H9 (cell line): ENCODE measurements around the gene ITM2C. TPM values are rescaled to one million over a fixed set of nuclear protein-coding genes. Genes with fewer than 3 reads are reported as not detected.

Experiments used
- DNase-seq: peaks from one replicate; pipeline ENCODE4 v3.0.0-alpha.2; 2017
- H2AFZ ChIP-seq: one replicate; pipeline ENCODE4 v1.6.1; 2013; ENCODE audit warnings: mild to moderate bottlenecking, low read length, control low read depth, moderate library complexity
- H2AK5ac ChIP-seq: 2 replicates; pipeline ENCODE4 v1.6.1; 2013; ENCODE audit warnings: low read length, control low read depth, mixed read lengths; ENCODE audit not compliant: insufficient read length
- H2BK120ac ChIP-seq: one replicate; pipeline ENCODE4 v1.6.1; 2013; ENCODE audit warnings: low read depth, mild to moderate bottlenecking, low read length, control low read depth, inconsistent platforms; ENCODE audit not compliant: poor library complexity, severe bottlenecking
- H2BK12ac ChIP-seq: 2 replicates; pipeline ENCODE4 v1.6.1; 2013; ENCODE audit warnings: low read length, control low read depth, mixed read lengths, low read depth; ENCODE audit not compliant: insufficient read length
- H2BK15ac ChIP-seq: 2 replicates; pipeline ENCODE4 v1.6.1; 2013; ENCODE audit warnings: low read depth, low read length, control low read depth
- H2BK20ac ChIP-seq: one replicate; pipeline ENCODE4 v1.6.1; 2013; ENCODE audit warnings: low read depth, mild to moderate bottlenecking, low read length, control low read depth, inconsistent platforms; ENCODE audit not compliant: poor library complexity, severe bottlenecking
- H2BK5ac ChIP-seq: 2 replicates; pipeline ENCODE4 v1.6.1; 2013; ENCODE audit warnings: low read length, control low read depth, mixed read lengths; ENCODE audit not compliant: insufficient read length
- H3K14ac ChIP-seq: 2 replicates; pipeline ENCODE4 v1.6.1; 2013; ENCODE audit warnings: low read length, control low read depth; ENCODE audit not compliant: insufficient read depth
- H3K18ac ChIP-seq: 2 replicates; pipeline ENCODE4 v1.6.1; 2013; ENCODE audit warnings: low read depth, mild to moderate bottlenecking, mixed read lengths, low read length, control low read depth; ENCODE audit not compliant: insufficient read length
- H3K23ac ChIP-seq: 2 replicates; pipeline ENCODE4 v1.6.1; 2013; ENCODE audit warnings: low read length, control low read depth, mixed read lengths, low read depth; ENCODE audit not compliant: insufficient read length
- H3K23me2 ChIP-seq: 2 replicates; pipeline ENCODE4 v1.6.1; 2013; ENCODE audit warnings: low read depth, mild to moderate bottlenecking, mixed read lengths, low read length, control low read depth; ENCODE audit not compliant: insufficient read length, poor library complexity, severe bottlenecking
- H3K27ac ChIP-seq: 2 replicates; pipeline ENCODE4 v1.5.1; 2013; ENCODE audit warnings: low read length, control low read depth, mixed read lengths, low read depth; ENCODE audit not compliant: insufficient read length
- H3K27me3 ChIP-seq: 2 replicates; pipeline ENCODE4 v1.6.1; 2013; ENCODE audit warnings: low read length, control low read depth, inconsistent platforms; ENCODE audit not compliant: insufficient read depth
- H3K4ac ChIP-seq: 2 replicates; pipeline ENCODE4 v1.6.1; 2013; ENCODE audit warnings: low read depth, mild to moderate bottlenecking, control low read depth, inconsistent platforms, low read length, moderate library complexity
- H3K4me1 ChIP-seq: 2 replicates; pipeline ENCODE4 v1.6.1; 2013; ENCODE audit warnings: low read length, control low read depth, inconsistent platforms; ENCODE audit not compliant: insufficient read depth
- H3K4me2 ChIP-seq: 2 replicates; pipeline ENCODE4 v1.6.1; 2013; ENCODE audit warnings: low read length, control low read depth, mixed read lengths; ENCODE audit not compliant: insufficient read length, insufficient read depth
- H3K56ac ChIP-seq: 2 replicates; pipeline ENCODE4 v1.6.1; 2013; ENCODE audit warnings: low read depth, mild to moderate bottlenecking, mixed read lengths, low read length, control low read depth; ENCODE audit not compliant: insufficient read length
- H3K79me1 ChIP-seq: 2 replicates; pipeline ENCODE4 v1.6.1; 2013; ENCODE audit warnings: low read depth, mild to moderate bottlenecking, moderate library complexity, low read length, control low read depth, inconsistent platforms; ENCODE audit not compliant: insufficient read depth, poor library complexity, severe bottlenecking
- H3K79me2 ChIP-seq: 2 replicates; pipeline ENCODE4 v1.6.1; 2013; ENCODE audit warnings: low read length, control low read depth, inconsistent platforms; ENCODE audit not compliant: insufficient read depth
- H3K9ac ChIP-seq: 2 replicates; pipeline ENCODE4 v1.6.1; 2013; ENCODE audit warnings: low read length, control low read depth, mixed read lengths; ENCODE audit not compliant: insufficient read length; ENCODE audit errors: extremely low read depth
- H3K9me3 ChIP-seq: one replicate; pipeline ENCODE4 v1.6.1; 2013; ENCODE audit warnings: low read depth, low read length, inconsistent platforms; ENCODE audit not compliant: control insufficient read depth
- H3T11ph ChIP-seq: one replicate; pipeline ENCODE4 v1.6.1; 2013; ENCODE audit warnings: mild to moderate bottlenecking, low read length, control low read depth, inconsistent platforms
- H4K20me1 ChIP-seq: one replicate; pipeline ENCODE4 v1.6.1; 2013; ENCODE audit not compliant: control insufficient read depth, insufficient read length, insufficient read depth
- H4K5ac ChIP-seq: 2 replicates; pipeline ENCODE4 v1.6.1; 2013; ENCODE audit warnings: low read depth, mild to moderate bottlenecking, mixed read lengths, low read length, control low read depth; ENCODE audit not compliant: insufficient read length
- H4K8ac ChIP-seq: replicated peaks from 2 replicates; pipeline ENCODE4 v1.6.1; 2013; ENCODE audit warnings: low read length, control low read depth, mixed read lengths, low read depth; ENCODE audit not compliant: insufficient read length
- H4K91ac ChIP-seq: 2 replicates; pipeline ENCODE4 v1.6.1; 2013; ENCODE audit warnings: low read depth, mild to moderate bottlenecking, moderate library complexity, mixed read lengths, low read length, control low read depth; ENCODE audit not compliant: insufficient read length
- H3K27ac Mint-ChIP-seq, 3 experiments: 2 replicates in 2 of 3; 3 replicates in 1 of 3; pipeline ENCODE4 v1.8.0; 2020 to 2021; ENCODE audit warnings: mixed read lengths in 3 of 3, mild to moderate bottlenecking in 1 of 3, moderate library complexity in 1 of 3
- H3K27me3 Mint-ChIP-seq: 2 replicates; pipeline ENCODE4 v1.8.0; 2021; ENCODE audit warnings: low read depth, mild to moderate bottlenecking, moderate library complexity, mixed read lengths
- H3K36me3 Mint-ChIP-seq, 3 experiments: 2 replicates in 2 of 3; 3 replicates in 1 of 3; pipeline ENCODE4 v1.8.0; 2020 to 2021; ENCODE audit warnings: low read depth in 3 of 3, mixed read lengths in 3 of 3; ENCODE audit not compliant: insufficient read depth in 1 of 3
- H3K4me1 Mint-ChIP-seq, 2 experiments: 2 replicates each; pipeline ENCODE4 v1.8.0; 2020; ENCODE audit warnings: mixed read lengths in 2 of 2
- H3K4me3 Mint-ChIP-seq, 2 experiments: 2 replicates in 1 of 2; 3 replicates in 1 of 2; pipeline ENCODE4 v1.8.0; 2020 to 2021; ENCODE audit warnings: mild to moderate bottlenecking in 2 of 2, mixed read lengths in 2 of 2, moderate library complexity in 1 of 2
- H3K9me3 Mint-ChIP-seq, 2 experiments: 2 replicates in 1 of 2; 3 replicates in 1 of 2; pipeline ENCODE4 v1.8.0; 2020; ENCODE audit warnings: mild to moderate bottlenecking in 2 of 2, mixed read lengths in 2 of 2, moderate library complexity in 1 of 2
- CTCF ChIP-seq: fragments of 200-600 bp; sonication (generic); conservative IDR thresholded peaks from 3 replicates; pipeline ENCODE4 v1.8.0; 2021; ENCODE audit warnings: antibody characterized with exemption, mild to moderate bottlenecking
- WGBS: extraction: QIAGEN DNeasy Blood & Tissue Kit; methylation state at CpG from one replicate; pipeline ENCODE4 v1.1.7; 2013; ENCODE audit warnings: missing lambda C conversion rate, low lambda C conversion rate, mixed read lengths; ENCODE audit not compliant: insufficient read length; ENCODE audit errors: extremely low coverage; 5-methylcytosine and 5-hydroxymethylcytosine counted together
- total RNA-seq: library from RNA; stranded (reverse); gene quantifications from 2 replicates; pipeline ENCODE4 v1.2.1, GENCODE V29; 2021

ITM2C gene
- total RNA-seq, 1 experiment from 2014 or later: 297 TPM

DNA sequence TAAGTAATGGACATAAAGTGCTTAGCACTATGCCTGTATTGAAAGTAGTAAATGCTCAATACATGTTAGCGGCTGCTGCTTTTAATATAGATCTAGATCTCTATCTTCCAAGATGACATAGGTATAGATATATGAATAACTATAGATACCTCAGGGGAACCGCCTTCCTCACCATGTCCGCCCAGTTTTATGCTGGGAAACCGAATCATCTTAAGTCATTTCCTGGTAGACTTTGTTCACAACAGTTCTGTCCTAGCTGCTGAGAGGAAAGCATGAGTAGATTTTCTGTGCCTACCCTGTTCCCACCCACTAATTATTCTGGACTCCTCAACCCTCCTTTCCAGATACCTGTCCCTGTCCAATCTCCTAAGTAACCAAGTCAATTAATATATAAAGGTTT, 21.6 kb upstream of the ITM2C start:
- no peak for DNase-seq
- no peak for TF ChIP-seq CTCF
- Histone ChIP-seq H3K4me1 (no peaks in the 10 kb centered on the region), H2AFZ (no peak overlapping the region), H2BK12ac (no peak overlapping the region), H3K79me2 (no peaks in the 10 kb centered on the region), H3T11ph (no peak overlapping the region), H3K18ac (no peak overlapping the region), H3K23ac (no peak overlapping the region), H2AK5ac (no peak overlapping the region), H2BK120ac (no peak overlapping the region), H4K5ac (no peak overlapping the region), H4K20me1 (no peaks in the 10 kb centered on the region), H3K79me1 (no peaks in the 10 kb centered on the region), H3K14ac (no peak overlapping the region), H4K91ac (no peak overlapping the region), H2BK5ac (no peak overlapping the region), H3K56ac (no peak overlapping the region), H3K9me3 (no peaks in the 10 kb centered on the region), H3K27ac (no peak overlapping the region), H3K9ac (no peak overlapping the region), H4K8ac (no peak overlapping the region), H3K4ac (no peak overlapping the region), H3K23me2 (no peaks in the 10 kb centered on the region), H2BK15ac (no peak overlapping the region), H3K27me3 (no peaks in the 10 kb centered on the region), H3K4me2 (no peak overlapping the region), H2BK20ac (no peak overlapping the region)
- Mint-ChIP-seq H3K27me3 (peaks cover 14% of the 10 kb centered on the region), H3K4me3 (no peak overlapping the region), H3K9me3 (peaks cover 14% of the 10 kb centered on the region in 2 experiments; a peak in 4 of 5 replicates), H3K4me1 (peaks cover 13 to 17% of the 10 kb centered on the region in 2 experiments), H3K27ac (no peak overlapping the region), H3K36me3 (peaks cover 0 to 5% (median 0%) of the 10 kb centered on the region in 3 experiments; a peak in 2 of 7 replicates)
- no CpG with 5 or more reads among the region's 4 CpGs for WGBS
